ENCODE results near the gene MED28.
A peak's percentile ranks its signal among the peaks of the same experiment; 100 is the strongest.
"Not testable (repeated sequence)": the region's sequence is repeated elsewhere in the genome, so short reads cannot be mapped to it uniquely, and the experiment has no call there.

Gene MED28

DNA sequence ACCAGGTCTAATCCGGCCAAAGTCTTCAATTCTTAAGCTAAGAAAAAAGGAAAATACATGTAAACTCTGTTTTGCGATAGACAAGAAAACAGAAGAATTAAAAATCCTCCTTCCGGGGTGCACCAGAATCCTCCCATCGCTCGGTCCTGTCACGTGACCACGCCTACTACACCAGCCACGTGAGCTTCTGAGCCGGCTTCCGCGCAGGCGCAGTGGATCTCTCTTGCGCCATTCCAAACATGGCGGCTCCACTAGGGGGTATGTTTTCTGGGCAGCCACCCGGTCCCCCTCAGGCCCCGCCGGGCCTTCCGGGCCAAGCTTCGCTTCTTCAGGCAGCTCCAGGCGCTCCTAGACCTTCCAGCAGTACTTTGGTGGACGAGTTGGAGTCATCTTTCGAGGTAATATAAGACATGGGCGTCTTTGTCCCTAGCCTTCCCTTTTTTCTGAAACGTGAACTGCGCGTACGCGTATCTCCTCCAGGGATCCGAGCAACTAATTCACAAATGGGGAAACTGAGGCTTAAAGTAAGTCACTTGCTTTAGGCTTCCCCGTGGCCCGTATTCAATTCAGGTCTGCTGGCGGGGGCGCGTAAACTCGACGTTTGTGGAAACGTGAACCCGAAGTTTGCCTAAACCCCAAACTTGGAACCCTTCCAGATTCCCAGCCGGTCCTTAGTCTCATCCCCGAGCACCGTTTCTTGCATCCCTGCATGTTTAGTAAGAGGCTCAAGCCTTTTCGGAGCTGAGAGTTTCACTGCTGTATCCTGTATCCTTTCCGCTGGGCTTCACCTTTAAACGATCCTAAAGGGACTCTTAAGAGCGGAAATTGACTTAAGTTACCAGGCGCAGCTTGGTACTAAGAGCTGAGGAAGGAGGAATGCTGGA lies at the start of gene MED28:
TSS of gene MED28 (plus strand) at position 226 of the 884 bp plus-strand sequence. CDS start at position 240, 14 bp downstream.
- peak; percentile 95 for DNase-seq (ENCODE audit: low read depth)

GRCh38 chr4:17565846-17566245 lies 48.6 kb upstream of the MED28 start:
- DNase-seq (ENCODE audit: low read depth) = no peak

- DNase-seq (ENCODE audit: low read depth) = no peak
Observed at GRCh38 chr4:17567271-17567670, 47.2 kb upstream of the MED28 start.

DNA sequence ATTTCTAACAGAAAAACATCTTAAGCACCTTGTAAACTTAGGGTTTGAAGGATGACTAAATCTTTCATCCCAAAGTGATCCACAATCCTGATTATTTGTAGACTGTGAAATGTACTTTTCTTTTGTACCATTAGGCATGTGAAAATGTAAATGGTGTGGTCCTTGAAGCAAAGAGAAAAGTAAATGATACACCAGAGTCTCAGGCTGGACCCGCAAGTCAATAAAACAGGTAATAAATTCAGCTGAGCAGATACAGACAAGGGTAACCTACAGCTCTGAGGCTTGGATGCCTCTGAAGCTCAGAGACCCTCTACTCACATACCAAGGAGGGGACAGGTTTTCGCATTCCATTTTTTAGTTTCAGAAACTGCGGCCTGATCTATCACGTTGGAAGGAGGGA lies 40.2 kb upstream of the MED28 start:
- no peak for DNase-seq (ENCODE audit: low read depth)

DNA sequence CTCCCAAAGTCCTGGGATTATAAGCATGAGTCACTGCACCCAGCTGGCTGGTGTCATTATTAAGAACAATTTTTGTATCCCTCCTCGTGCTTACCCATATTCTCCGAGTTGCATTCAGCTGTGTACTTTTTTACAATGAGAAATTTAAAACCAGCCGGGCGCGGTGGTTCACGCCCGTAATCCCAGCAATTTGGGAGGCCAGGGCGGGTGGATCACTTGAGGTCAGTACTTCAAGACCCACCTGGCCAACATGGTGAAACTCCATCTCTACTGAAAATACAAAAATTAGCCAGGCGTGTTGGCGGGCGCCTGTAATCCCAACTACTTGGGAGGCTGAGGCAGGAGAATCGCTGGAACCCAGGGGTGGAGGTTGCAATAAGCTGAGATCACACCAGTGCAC lies 39.3 kb upstream of the MED28 start:
- DNase-seq (ENCODE audit: low read depth) = not testable (repeated sequence)

GRCh38 chr4:17576932-17577664 lies 37.3 kb upstream of the MED28 start, which contains the start of gene LAP3:
LAP3 (plus strand) TSS chr4:17577198; CDS start chr4:17577466, 268 bp downstream.
- DNase-seq (ENCODE audit: low read depth) = peak; percentile 99

GRCh38 chr4:17577665-17578481 lies 36.6 kb upstream of the MED28 start:
- peak; percentile 25 for DNase-seq (ENCODE audit: low read depth)

GRCh38 chr4:17578482-17578891 lies 36.0 kb upstream of the MED28 start:
- no peak for DNase-seq (ENCODE audit: low read depth)

DNA sequence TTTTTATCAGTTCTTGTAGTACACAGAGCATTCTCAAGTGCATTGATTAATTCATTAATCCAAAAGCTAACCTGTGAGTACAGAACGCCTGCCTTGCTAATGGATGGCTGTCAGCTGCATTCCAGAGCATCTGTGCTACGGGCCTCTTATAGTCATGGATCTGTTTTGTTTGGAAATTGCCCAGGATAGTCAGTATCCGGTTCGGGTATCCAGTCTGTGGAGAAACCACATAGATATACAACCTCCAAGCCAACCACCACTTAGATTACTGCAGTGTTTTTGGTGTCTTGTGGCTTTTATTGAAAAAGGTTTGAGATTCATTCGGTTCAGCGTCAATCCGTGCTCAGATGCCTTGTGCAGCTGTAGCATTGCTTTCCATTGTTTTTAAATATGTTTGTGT lies 33.5 kb upstream of the MED28 start:
- no peak for DNase-seq (ENCODE audit: low read depth)

- DNase-seq (ENCODE audit: low read depth) = no peak
Observed at GRCh38 chr4:17583276-17583675, 31.2 kb upstream of the MED28 start.

GRCh38 chr4:17583941-17584340 lies 30.5 kb upstream of the MED28 start:
- no peak for DNase-seq (ENCODE audit: low read depth)

GRCh38 chr4:17584521-17585213 lies 29.8 kb upstream of the MED28 start:
- no peak for DNase-seq (ENCODE audit: low read depth)

GRCh38 chr4:17587094-17587822 lies 27.2 kb upstream of the MED28 start:
- DNase-seq (ENCODE audit: low read depth) = no peak

DNA sequence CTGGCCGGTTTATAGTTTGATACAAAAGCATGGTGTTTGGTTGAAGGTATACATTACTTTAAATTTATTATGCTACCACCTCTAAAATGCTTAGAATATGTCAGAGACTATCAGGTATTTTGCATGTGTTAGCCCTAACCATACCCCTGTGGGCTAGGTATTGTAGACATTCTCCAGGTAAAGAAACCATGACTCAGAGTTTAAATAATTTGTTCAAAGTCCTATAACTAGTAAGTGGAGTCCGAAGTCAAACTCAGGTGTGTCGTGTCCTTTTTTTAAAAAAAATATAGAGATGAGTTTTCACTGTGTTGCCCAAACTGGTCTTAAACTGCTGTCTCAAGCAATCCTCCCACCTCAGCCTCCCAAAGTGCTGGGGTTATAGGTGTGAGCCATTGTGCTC lies 25.1 kb upstream of the MED28 start:
- no peak for DNase-seq (ENCODE audit: low read depth)

GRCh38 chr4:17595471-17596005 lies 18.9 kb upstream of the MED28 start:
- DNase-seq (ENCODE audit: low read depth) = no peak

GRCh38 chr4:17597517-17597916 lies 16.9 kb upstream of the MED28 start:
- DNase-seq (ENCODE audit: low read depth) = no peak

DNA sequence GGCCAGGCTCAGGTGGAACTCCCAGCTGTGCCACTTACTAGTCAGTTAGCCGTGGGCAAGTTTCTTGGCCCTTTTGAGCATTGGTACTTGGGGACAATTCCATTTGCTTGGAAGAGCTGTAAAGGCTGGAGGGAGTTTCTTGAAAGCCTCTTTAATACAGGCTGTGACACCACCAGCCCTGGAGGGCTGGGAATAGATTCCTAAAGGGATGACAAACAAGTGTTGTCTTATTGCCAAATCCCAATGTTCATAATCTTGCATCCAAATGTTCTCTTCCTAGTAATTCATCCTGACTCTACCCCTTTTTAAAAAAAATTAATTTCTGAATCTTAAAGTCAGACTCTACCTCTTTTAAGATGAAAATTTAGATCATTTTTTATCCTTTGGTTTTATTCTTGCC lies 14.6 kb upstream of the MED28 start:
- DNase-seq (ENCODE audit: low read depth) = no peak

GRCh38 chr4:17605236-17605635 lies 9.2 kb upstream of the MED28 start:
- no peak for DNase-seq (ENCODE audit: low read depth)

- DNase-seq (ENCODE audit: low read depth) = no peak
Observed at GRCh38 chr4:17613761-17614415, 553 bp upstream of the MED28 start.

DNA sequence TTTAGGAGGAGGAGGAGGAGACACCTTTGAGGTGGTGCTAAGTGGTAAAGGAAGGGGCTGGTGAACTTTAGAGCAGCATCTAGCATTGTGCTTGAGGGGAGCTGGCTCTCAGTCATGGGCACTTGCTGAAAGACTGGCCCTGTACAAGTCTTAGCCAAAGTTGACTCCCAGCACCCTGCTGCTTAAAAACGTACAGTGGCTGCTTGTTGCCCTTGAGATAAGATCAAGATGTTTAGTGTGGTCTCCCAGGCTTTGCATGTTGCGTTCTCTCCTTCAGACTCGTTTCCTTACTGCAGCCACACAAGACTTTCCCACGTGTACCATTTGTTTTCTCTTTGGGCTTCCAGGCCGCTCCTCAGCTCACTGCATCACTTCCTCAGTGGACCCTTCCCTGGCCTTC lies 1.8 kb downstream of the MED28 start:
- no peak for DNase-seq (ENCODE audit: low read depth)

All from activated T-cell treated with anti-CD3 and anti-CD28 coated beads for 1 hour (primary cell).